Frontal cortex (tissue), 4 donors: ENCODE measurements around the gene OTULIN. TPM values are rescaled to one million over a fixed set of nuclear protein-coding genes. Genes with fewer than 3 reads are reported as not detected.

Experiments used
- DNase-seq, 2 donors: peaks; one replicate each; pipeline ENCODE4 v3.0.0; 2012; ENCODE audit warnings: low spot score in 2 of 2
- FAIRE-seq: peaks from 2 replicates; lab custom pipeline; 2012; peaks lifted over from hg19 to GRCh38; lab: Jason Lieb, UNC
- total RNA-seq: library from RNA; depleted of rRNA; stranded (reverse); fragments of >200 nt; gene quantifications from one replicate; pipeline ENCODE4 v1.2.3, GENCODE V29; 2014
- donor health status: control.
- donor health status: control.
- donor health status: control.

Gene OTULIN
- total RNA-seq, 1 donor from 2014 or later = 11.4 TPM

GRCh38 chr5:14734396-14734795 lies 69.9 kb downstream of the OTULIN start:
- DNase-seq (no peak), FAIRE-seq (no peak)

GRCh38 chr5:14735944-14736343 lies 71.4 kb downstream of the OTULIN start:
- FAIRE-seq (no peak), DNase-seq (no peak)

GRCh38 chr5:14737291-14737690 lies 72.8 kb downstream of the OTULIN start:
- no peak for DNase-seq
- FAIRE-seq = no peak

GRCh38 chr5:14738050-14738449 lies 73.5 kb downstream of the OTULIN start:
- no peak for FAIRE-seq
- no peak for DNase-seq

- FAIRE-seq (no peak), DNase-seq (no peak)
These were observed 75.0 kb downstream of the OTULIN start for GRCh38 chr5:14739538-14739937.

GRCh38 chr5:14739981-14740380 lies 75.5 kb downstream of the OTULIN start:
- FAIRE-seq (no peak), DNase-seq (no peak)

- DNase-seq (no peak), FAIRE-seq (no peak)
These were observed 76.6 kb downstream of the OTULIN start for GRCh38 chr5:14741131-14741530.

GRCh38 chr5:14741801-14742440 lies 77.4 kb downstream of the OTULIN start:
- no peak for DNase-seq
- no peak for FAIRE-seq

- FAIRE-seq = no peak
- no peak for DNase-seq
These were observed 78.0 kb downstream of the OTULIN start for GRCh38 chr5:14742498-14742897.

GRCh38 chr5:14743601-14744295 lies 79.2 kb downstream of the OTULIN start:
- DNase-seq (no peak), FAIRE-seq (no peak)

GRCh38 chr5:14744296-14745187 lies 80.0 kb downstream of the OTULIN start:
- DNase-seq (no peak), FAIRE-seq (no peak)

- DNase-seq = no peak
- no peak for FAIRE-seq
These were observed 80.7 kb downstream of the OTULIN start for GRCh38 chr5:14745188-14745563.

- FAIRE-seq (no peak), DNase-seq (no peak)
These were observed 81.2 kb downstream of the OTULIN start for GRCh38 chr5:14745753-14746152.

GRCh38 chr5:14748180-14748900 lies 83.8 kb downstream of the OTULIN start:
- no peak for FAIRE-seq

More at GRCh38 chr5:14748180-14748900, 83.8 kb downstream of the OTULIN start:
- DNase-seq = no peak

Other genes starting within 250 kb of the OTULIN start
- 18.8 TPM for gene OTULINL, start 82.9 kb upstream of the OTULIN start, total RNA-seq
- 62.8 TPM for gene ANKH, start 207.1 kb downstream of the OTULIN start, total RNA-seq